GM19043 (cell line): ENCODE results near the gene VDR.

Experiments
- ATAC-seq: cut with Tn5 transposase; IDR thresholded peaks from one replicate; pipeline ENCODE4 v1.9.1; 2021; ENCODE audit warnings: low read depth; ENCODE audit not compliant: unreplicated experiment

VDR gene

DNA sequence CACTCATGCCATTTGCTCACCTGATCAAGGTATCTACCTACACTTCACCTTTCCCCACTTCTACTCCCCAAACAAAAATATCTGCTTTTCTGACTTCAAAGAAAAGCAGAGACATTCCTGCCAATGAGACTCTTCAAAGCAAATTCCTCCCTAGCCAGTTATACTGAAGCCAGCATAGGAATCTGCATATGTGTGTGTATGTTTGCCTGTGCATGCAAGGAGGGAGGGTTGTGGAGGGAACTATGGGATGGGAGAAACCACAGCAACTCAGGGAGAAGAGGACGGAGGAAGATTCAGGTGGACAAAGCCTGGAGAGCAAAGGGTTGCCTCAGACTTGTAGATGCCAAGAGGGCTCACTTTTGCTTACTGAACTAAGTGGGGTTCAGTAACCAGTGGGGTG, 26.4 kb upstream of the VDR start:
- ATAC-seq: no peak

DNA sequence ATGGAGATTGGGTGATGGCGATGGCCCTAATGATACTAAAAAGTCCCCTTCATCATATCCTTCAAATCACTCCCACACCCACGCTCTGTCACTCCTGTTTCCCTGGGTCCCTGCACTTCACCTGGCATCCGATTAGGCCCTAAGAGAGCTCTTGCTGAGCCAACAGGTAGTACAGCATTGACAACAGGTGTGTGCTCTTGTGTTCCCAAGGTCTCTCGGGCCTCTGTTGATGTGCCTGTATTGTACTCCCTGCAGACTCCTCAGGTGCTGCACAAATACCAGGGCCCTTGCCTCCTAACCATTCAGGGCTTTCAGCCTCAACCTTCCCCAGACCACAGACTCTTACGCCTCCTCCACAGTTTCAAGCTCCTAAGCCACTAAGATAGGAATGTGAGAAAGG, 25.8 kb upstream of the VDR start:
- no peak for ATAC-seq

DNA sequence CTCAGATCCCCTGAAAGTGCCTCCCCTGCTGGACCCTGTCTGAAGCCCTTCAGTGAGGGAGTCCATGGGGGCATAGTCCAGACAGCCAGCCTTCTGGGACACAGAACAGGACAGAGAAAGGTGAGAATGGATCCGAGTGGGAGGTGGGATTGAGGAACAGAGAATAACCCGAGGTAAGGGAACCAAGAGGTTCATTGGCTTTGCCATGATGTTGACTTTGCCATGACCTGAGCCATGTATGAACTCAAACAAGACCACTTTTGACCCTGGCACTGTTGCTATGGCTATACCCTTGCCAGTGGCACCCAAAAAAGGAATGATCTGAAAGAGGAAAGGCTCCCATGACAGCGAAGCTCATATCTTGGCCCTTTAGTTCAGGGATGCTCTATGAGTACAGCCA, 22.6 kb upstream of the VDR start:
- no peak for ATAC-seq

DNA sequence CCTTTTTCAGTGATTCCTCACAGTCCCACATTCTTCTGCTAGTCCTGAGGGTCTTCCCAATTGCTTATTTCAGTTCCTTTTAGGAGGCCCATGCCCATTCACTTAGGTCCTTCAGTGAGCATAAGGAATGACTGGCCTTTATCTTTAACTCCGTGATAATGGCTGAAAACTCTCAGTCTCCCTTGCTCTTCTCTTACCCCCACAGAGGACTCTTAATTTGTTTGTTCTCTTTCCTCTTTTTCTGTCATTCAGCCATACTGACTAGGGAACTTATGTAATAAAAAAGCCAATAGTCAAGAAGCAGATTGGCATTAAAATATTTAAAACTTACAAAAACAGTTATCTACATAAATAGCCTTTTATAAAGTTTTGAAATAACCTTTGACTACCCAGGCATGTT, 17.1 kb upstream of the VDR start:
- ATAC-seq: no peak

DNA sequence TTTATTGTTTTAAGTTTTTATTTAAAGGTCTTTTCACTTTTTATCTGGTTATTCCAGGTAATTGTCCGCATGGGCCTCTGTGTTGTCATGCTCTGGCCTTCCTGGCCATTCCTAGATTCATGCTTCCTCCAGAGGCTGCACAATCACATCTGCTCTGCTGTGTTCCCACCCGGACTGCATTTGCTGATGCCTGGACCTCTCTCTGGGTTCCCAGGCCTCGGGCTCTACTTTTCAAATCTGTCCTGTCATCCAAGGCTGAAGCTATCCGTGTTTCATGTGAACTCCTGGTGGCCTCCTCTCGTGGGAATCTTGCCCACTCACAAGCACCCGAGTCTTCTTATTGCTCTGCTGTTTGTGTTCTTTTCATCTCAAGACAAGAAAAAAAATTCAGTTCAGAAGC, 16.1 kb upstream of the VDR start:
- no peak for ATAC-seq

DNA sequence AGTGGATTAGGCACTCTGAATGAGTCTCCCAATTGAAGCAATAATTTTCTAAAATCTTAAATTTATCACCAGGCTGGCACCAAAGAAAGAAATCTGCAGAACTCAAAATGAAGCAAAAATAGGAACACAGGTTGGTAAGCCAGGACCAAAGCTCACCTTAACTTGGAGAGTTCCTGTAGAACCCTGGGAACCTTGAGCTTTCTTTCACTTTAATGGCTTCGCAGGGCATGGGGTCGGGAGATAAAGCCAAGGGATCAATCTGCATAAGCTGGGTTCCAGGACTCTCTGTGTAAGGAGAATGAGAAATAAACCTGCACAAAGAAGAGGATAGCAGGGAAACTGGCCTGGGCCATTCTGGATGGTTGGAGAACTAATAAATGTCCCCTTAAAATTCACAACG, 8.3 kb upstream of the VDR start:
- ATAC-seq: no peak

DNA sequence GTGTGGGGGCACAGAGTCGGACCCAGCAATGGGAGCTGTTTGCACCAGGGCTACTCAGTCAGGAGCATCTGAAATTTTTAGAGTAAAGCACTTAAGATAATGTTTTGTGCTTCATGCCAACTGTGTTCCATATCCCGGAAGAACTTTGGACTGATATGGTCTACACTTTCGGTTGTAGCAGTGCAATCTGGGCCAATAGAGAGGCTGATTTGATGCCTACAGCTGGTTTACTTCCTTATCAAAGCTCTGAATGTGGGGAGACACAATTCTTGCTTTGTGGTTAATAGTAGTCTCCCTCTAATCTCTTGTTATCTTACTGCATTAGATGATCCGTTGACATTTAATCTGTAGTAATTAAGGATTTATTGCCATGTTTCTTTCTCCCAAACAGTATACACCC, 7.8 kb upstream of the VDR start:
- no peak for ATAC-seq

DNA sequence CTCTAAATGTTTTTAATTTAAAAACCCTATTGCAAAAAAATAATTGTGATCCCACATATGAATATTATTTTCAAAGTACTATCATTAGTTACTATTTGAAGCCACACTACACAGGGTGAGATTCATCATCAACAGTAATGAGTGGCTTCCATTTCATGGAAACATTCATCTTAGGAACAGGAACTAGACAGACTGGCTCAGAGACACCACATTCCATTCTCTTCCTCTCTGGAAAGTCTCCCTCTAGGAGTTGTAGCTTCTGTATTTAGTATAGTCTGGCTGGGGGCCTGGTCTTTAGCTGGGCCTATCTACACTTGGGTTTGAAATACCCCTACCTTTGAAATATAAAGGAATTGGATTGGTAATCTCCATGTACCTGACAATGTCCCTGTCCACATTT, 6.2 kb upstream of the VDR start:
- ATAC-seq: no peak

DNA sequence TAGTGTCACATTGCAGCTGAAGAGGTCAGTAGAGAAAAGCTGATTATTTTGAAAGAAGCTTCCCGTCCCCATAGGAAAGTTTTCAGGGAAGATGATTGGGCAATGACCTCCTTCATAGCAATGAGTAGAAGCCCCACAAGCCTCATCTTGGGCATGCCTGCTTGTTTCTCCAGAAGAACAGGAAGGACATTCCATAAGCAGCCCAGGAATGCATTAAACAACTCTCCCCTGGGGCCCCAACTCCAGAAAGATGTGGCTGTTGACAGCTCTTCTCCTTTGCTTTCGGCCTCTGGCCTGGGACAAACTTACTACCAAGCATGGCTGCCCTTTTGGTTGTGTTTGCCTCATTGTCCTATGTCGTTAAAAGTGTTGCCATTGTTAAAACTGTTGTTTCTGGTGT, 5.7 kb upstream of the VDR start:
- no peak for ATAC-seq

DNA sequence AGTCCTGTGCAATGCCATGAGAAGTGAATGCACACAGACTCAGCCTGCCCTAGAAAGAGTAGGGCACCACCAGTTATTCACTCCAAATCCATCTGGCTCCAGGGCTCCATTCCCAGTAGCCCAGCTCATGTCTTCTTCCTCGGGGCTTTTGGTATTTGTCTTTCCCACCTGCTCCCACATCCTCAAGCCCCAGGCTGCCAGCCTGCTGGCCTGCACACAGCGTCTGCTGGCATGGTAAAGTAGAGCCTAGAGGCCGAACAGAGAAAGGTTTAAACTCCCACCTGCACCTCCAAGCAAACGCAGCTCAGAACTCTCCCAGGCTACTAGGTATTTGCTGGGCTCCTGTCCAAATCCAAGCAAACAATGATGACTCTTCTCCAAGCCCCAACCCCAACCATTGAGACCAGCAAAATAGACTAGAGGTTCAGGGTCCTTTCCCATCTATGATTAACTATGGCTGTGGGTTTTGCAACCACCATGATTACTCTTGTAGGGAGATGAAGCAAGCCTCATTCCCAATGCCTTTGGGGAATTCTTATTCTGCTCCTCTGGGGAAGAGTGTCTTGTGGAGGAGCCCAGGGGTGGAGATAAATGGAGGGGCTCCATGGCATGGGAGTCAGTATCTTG, 5.2 kb upstream of the VDR start:
- no peak for ATAC-seq

DNA sequence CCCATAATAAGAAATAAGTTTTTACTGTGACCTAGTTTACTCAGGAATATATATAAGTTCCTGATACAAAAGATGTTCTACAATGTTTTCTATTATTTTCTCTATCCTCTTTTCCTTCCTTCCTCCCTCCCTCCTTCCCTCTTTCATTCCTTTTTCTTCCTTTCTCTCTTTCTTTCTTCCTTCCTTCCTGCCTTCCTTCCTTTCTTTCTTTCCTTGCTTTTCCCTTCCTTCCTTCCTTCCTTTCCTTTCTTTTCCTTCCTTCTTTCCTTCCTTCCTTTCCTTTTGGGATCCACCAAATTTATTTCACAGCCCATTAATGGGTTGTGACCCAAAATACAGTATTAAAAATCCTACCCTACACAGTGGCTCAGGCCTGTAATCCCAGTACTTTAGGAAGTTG, 3.9 kb upstream of the VDR start:
- ATAC-seq: no peak

DNA sequence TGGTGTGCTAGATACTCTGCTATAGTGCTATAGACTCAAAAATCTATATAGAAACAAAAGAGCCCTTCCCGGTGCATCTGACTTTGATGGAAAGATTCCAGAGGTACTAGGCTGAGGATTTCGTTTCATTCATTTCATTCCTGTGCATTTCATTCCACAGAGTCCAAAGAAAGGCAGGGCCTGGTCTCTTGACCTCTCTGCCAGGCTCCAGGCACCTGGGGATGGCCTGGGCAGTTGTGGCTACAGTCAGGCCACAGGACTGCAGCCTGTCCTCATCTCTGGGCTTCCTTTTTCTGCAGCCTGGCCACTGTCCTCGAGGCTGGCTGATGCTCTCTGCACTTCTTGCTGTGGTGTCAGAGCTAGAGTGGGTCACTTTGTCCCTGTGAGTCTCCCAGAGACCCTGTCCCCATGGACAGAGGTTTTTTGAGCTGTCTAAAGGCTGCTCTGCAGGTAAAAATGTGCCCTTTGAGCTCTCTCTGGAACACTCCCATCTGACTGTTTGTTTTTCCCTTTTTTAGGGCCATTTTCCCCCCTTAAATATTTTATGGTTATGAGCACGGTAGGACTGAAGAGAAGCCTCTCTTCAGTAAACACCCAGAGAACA, 3.2 kb upstream of the VDR start:
- ATAC-seq: no peak

DNA sequence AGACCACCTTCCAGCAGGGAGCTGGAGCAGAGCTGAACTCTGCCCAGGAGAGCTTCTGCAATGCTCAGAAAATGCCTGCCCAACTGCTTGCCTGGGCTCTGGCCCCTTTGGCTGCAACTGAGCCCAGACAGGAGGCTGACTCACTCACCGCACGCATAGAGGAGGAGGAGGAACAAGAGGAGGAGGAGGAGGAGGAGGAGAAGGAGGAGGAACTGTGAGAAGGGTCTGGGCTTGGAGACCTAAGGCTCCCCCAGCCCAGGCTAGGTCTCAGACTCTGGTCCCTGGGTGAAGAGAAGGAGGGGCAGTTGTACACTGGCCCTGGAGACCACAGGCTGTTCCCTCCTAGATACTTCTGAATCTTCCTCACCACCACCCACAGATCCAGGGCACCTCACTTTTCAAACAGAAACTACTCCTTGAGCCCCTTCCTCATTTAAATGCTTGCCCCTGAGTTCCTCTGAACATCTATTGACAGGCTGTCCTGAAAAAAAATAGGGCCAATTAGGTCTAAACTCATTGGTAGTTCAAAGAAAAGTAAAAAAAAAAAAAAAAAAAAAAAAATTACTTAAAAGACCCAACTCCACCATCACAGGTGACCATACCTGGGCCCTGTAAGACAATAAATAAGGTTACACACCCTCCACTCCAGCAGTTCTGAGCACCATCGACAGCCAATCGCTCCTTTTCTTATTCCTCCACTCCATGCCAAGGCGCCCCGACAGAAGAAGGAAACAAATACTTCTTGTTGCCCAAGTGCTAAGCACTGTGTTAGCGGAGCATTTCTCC, 674 bp downstream of the VDR start:
- no peak for ATAC-seq

DNA sequence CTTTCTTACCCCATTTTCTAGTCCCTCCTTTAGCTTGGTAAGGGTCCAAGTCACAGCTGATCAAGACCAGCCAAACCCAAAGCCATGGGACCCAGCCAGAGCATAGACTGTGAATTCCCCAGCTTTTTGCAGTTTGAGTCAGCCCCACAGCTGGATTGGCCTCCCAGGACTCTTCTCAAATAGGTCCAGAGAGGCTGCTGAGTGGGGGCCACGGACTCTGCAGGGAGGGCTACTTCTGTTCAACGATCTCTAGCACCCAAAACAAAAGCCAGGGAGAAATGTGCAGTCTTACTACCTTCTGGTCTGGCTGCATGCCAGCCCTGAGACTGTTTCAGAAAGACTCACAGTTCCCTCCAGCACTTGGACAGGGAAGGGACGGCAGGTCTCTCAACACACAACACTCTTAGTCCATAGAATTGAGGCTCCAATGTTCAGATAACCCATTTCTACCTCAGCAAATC, 1.6 kb downstream of the VDR start:
- no peak for ATAC-seq

DNA sequence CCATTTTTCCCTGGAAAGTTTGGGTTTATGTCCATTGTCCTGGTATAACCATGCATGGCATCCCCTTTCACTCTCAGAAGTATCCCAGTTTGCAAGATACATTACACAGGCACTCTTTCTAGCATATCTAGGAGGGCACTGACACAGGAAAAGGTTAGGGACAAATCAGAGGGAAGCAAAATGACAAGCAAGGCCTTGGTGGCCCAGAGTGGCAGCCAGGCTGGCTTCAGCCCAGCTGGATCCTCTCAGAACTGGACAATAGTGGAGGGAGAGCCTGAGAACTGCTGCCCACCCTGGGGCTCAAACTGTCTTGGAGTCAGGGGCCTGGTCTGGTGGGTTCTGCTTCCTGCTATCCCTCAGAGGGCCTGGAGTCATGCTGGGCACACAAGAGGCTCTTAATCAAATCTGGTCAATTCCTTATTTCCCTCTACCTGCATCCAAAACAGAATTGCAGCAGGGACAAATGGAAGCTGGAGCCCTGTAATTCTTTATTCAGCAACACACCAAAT, 2.6 kb downstream of the VDR start:
- ATAC-seq: no peak

DNA sequence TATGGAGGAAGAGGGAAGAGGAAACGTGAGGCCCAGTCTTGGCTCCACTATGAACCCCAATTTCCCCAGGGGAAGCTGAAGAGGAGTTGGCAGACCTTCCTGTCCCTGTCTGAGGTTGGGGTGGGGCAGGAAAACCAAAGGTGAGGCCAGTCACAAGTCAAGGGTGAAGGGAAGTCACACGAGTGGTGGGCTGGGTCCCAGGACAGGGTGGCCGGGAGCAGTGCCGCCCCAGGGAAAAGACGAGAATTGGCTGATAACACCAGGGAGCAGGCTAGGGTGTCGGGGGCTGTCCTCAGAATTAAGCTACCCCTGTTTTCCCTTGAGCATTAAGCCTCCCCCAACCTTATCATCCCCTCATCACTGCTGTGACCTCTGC, 3.1 kb downstream of the VDR start:
- no peak for ATAC-seq

DNA sequence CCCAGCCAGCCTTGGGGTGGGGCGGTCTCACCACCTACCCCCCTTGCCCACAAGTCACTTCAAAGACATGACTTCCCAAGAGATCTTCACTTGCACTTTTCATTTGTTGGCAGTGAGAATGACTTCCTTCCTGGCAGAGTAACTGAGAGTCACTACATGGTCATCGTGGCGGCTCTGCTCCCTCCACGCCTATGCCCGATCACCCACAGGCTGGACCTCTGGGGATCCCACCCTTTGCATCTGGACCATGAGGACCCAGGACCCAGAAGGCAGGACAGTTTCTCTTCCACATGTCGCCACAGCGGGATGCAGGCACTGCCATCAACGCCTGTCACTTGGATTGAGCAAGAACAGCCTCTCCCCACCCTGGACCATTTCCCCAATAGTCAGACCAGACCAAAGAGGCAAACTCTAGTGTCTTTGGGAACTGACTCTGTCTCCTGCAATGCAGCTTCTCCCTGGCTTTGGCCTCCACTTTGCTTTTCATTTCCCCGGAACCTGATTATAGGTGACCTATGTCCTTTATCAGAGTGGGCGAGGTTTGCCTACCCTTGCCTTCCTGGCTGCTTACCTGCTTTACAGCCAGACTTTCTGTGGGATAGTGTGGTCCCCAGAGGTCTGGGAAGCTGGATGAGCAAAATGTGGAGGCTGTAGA, 3.6 kb downstream of the VDR start:
- no peak for ATAC-seq

DNA sequence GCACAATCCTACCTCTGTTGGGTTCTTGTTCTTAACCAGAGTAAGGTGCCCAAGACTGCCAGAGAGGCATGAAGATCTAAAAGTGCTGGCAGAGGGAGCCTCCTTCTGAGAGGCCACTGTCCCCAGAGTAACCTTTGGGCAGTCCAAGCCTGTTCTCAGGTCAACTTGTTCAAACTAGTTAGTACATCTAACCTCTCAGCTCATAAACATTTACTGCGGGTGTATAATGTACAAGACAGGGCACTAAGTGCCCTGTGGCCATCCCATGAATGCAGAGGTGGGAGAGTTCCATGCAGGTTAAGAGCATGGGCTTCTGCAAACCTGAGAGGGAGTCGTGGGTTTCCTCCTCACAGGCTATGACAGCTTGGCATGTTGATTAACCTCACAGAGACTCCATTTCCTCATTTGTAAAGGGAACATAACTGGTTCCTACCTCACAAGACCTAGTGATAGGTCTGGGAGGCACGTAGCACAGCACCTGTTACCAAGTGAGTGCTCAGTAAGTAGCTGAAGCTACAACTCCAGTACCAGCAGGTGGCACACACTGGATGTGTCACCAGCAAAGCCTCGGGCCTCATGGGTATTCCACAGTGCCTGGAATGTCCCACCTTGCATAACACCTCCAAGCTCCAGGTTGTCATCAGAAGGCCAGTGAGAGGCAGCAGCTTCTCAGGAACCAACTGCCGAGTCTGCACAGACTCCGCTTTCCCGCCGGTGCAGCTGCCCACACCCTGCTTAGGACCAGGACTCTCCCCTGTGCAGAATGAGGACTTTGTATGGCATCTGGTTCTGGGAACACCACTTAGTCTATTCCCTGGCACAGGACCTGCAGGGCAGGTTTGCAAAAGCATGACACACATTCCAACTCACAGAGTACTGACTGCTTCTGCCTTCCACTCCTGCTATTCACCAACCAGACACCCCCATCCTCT, 4.4 kb downstream of the VDR start:
- no peak for ATAC-seq

DNA sequence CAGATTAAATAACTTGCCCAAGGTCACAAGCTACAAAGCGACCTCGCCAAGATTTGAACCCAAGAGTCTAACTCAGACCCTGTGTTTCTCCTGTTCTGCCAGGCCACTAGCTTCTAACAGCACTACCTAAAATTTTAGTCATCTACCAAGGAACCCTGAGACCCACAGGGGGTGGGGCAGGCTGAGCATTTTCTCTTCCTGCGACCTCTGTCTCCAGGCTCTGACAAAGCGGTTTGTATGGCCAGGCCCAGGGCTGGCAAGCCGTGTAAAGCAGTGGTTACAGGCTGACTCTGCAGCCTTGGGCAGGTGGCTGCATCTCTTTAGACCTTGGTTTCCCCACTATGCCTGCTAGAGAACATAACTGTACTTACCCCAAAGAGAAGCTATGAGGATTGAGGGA, 5.3 kb downstream of the VDR start:
- ATAC-seq: no peak

DNA sequence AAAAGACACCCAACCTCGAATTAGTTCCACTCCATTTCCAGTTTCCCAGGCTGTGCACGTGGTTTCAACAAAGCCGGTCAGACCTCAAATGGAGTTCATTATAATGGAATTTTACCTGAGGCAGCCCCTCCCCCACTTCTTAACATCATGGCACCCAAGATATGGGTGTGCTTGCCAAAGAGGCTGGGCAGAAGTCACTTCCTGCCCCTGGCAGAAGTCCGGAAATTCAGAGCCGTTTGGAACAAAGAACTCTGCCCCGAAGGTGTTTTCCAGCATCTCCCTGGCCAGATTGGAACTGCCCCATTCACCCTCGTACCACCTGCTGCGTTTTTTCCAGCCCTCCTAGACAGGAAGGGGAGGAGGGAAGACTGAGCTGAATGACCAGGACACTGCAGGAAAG, 8.2 kb downstream of the VDR start:
- no peak for ATAC-seq
